CD4-positive, CD25-positive, alpha-beta regulatory T cell (primary cell): ENCODE results near the gene CILP2. TPM values are rescaled to one million over a fixed set of nuclear protein-coding genes. Genes with fewer than 3 reads are reported as not detected.

Experiments used
- ATAC-seq, 2 donors: fragments of 150-1000 bp; cut with Tn5 transposase; one replicate each; pipeline ENCODE4 v1.10.0; 2021; ENCODE audit warnings: low read depth in 2 of 2, moderate number of reproducible peaks in 2 of 2, moderate library complexity in 1 of 2
- DNase-seq, 3 donors: peaks; one replicate each; pipeline versions ENCODE4 v3.0.0 to v3.0.0-alpha.2; 2012 to 2022; ENCODE audit warnings: mixed read lengths in 1 of 3
- H3K27ac ChIP-seq: one replicate; pipeline ENCODE4 v1.7.0; 2013; ENCODE audit warnings: mild to moderate bottlenecking, low read length; ENCODE audit not compliant: insufficient read depth, poor library complexity, severe bottlenecking
- H3K27me3 ChIP-seq: one replicate; pipeline ENCODE4 v1.7.0; 2013; ENCODE audit warnings: low read length; ENCODE audit not compliant: control insufficient read depth, insufficient read depth
- H3K36me3 ChIP-seq: one replicate; pipeline ENCODE4 v1.7.0; 2013; ENCODE audit warnings: mild to moderate bottlenecking, low read length, moderate library complexity; ENCODE audit not compliant: control insufficient read depth, insufficient read depth
- H3K4me1 ChIP-seq: 2 replicates; pipeline ENCODE4 v1.7.0; 2013; ENCODE audit warnings: mild to moderate bottlenecking, low read length; ENCODE audit not compliant: insufficient read depth, control insufficient read depth, poor library complexity, severe bottlenecking
- H3K4me3 ChIP-seq: one replicate; pipeline ENCODE4 v1.7.0; 2013; ENCODE audit warnings: low read depth, mild to moderate bottlenecking, low read length, moderate library complexity
- H3K9me3 ChIP-seq, 2 experiments: 1 replicate in 1 of 2; 2 replicates in 1 of 2; pipeline ENCODE4 v1.7.0; 2013; ENCODE audit warnings: low read length in 2 of 2, mild to moderate bottlenecking in 1 of 2, moderate library complexity in 1 of 2; ENCODE audit not compliant: control insufficient read depth in 2 of 2
- H3K27ac Mint-ChIP-seq, 3 donors: one replicate each; pipeline ENCODE4 v1.8.0; 2020 to 2022; ENCODE audit warnings: mild to moderate bottlenecking in 3 of 3, mixed read lengths in 3 of 3, moderate library complexity in 2 of 3
- H3K27me3 Mint-ChIP-seq: one replicate; pipeline ENCODE4 v1.8.0; 2022; ENCODE audit warnings: mild to moderate bottlenecking, mixed read lengths
- H3K36me3 Mint-ChIP-seq: one replicate; pipeline ENCODE4 v1.8.0; 2020; ENCODE audit warnings: mixed read lengths
- H3K4me1 Mint-ChIP-seq, 4 donors: one replicate each; pipeline ENCODE4 v1.8.0; 2020 to 2022; ENCODE audit warnings: mixed read lengths in 4 of 4, mild to moderate bottlenecking in 1 of 4
- H3K4me3 Mint-ChIP-seq, 4 donors: one replicate each; pipeline ENCODE4 v1.8.0; 2020 to 2022; ENCODE audit warnings: mild to moderate bottlenecking in 4 of 4, mixed read lengths in 4 of 4, moderate library complexity in 3 of 4
- H3K9me3 Mint-ChIP-seq, 7 donors: one replicate each; pipeline ENCODE4 v1.8.0; 2020 to 2022; ENCODE audit warnings: mixed read lengths in 7 of 7, mild to moderate bottlenecking in 3 of 7, moderate library complexity in 2 of 7
- polyA plus RNA-seq, 4 donors: library from polyadenylated mRNA; unstranded; fragments of 300-500 nt; fragmentation: Illumina TruSeq; gene quantifications; one replicate each; pipeline ENCODE4 v1.2.3, GENCODE V29; 2021
- total RNA-seq: library from RNA; stranded (reverse); gene quantifications from one replicate; pipeline ENCODE4 v1.2.3, GENCODE V29; 2022

Gene CILP2
- total and polyA plus RNA-seq, 5 donors from 2014 or later = 0.09 to 0.42 (median 0.31) TPM; not detected in 1

DNA sequence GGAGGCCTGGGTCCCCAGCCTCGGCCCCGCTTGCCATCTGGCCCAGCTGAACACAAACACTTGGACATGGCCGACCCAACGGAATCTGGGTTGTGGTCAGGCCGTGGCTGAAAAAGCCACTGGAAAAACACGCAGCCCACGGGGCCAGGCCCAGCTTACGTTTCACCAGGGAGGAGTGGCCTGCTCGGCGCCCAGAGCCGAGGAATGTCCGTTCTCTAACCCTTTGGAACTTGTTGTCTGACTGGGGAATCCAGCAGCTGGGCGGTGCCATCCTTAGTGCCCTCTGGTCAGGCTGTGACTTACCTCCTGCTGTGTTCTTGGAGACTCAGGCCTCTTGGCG, 13.8 kb downstream of the CILP2 start:
- Histone ChIP-seq H3K36me3 (no peaks in the 10 kb centered on the region), H3K27ac (no peak overlapping the region), H3K4me3 (no peak overlapping the region), H3K4me1 (peaks cover 6% of the 10 kb centered on the region), H3K9me3 (no peaks in the 10 kb centered on the region), H3K27me3 (no peaks in the 10 kb centered on the region)
- Mint-ChIP-seq H3K27me3 (no peaks in the 10 kb centered on the region), H3K4me3 (no peak overlapping the region), H3K9me3 (no peaks in the 10 kb centered on the region), H3K27ac (peak overlapping the region in 1 of 3 donors; percentile 5), H3K36me3 (no peaks in the 10 kb centered on the region), H3K4me1 (peaks cover 0 to 5% (median 0%) of the 10 kb centered on the region in 4 donors)
- no peak for ATAC-seq
- DNase-seq = no peak

GRCh38 chr19:19552798-19553197, 14.7 kb downstream of the CILP2 start:
- H3K36me3 Mint-ChIP-seq = no peaks in the 10 kb centered on the region
- no peaks in the 10 kb centered on the region for H3K27me3 ChIP-seq
- peak overlapping the region in 1 of 3 donors; percentile 9 for H3K27ac Mint-ChIP-seq
- H3K9me3 ChIP-seq = no peaks in the 10 kb centered on the region
- H3K36me3 ChIP-seq = no peaks in the 10 kb centered on the region
- H3K4me1 Mint-ChIP-seq = peaks cover 0 to 5% (median 0%) of the 10 kb centered on the region in 4 donors
- no peaks in the 10 kb centered on the region for H3K9me3 Mint-ChIP-seq
- peaks cover 6% of the 10 kb centered on the region for H3K27me3 Mint-ChIP-seq
- H3K4me1 ChIP-seq = peaks cover 6% of the 10 kb centered on the region
- DNase-seq (no peak), ATAC-seq (peak in 1 of 2 donors; percentile 33)
- no peak overlapping the region for H3K27ac ChIP-seq
- no peak overlapping the region for H3K4me3 ChIP-seq
- H3K4me3 Mint-ChIP-seq = no peak overlapping the region

DNA sequence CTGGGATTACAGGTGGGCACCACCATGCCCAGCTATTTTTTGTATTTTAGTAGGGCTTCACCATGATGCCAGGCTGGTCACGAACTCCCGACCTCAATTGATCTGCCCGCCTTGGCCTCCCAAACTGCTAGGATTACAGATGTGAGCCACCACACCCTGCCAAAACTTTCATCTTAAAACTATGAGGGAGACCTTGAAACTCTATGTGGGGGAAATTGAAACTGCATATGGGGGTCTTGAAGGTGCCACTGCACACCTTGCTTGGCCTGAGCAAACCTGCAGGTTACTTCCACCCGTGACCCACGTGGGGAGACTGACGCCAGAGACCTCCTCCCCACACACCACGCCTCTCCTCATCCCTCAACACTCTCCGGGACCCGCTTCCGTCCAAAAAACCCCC, 15.6 kb downstream of the CILP2 start:
- no peaks in the 10 kb centered on the region for H3K36me3 ChIP-seq
- H3K27me3 ChIP-seq = no peaks in the 10 kb centered on the region
- no peaks in the 10 kb centered on the region for H3K36me3 Mint-ChIP-seq
- peaks cover 0 to 10% (median under 1%) of the 10 kb centered on the region in 4 donors for H3K4me1 Mint-ChIP-seq
- H3K9me3 ChIP-seq = no peaks in the 10 kb centered on the region
- peaks cover 6% of the 10 kb centered on the region for H3K27me3 Mint-ChIP-seq
- ATAC-seq = no peak
- no peak overlapping the region for H3K27ac Mint-ChIP-seq
- H3K4me3 Mint-ChIP-seq = no peak overlapping the region
- H3K4me3 ChIP-seq = no peak overlapping the region
- peaks cover 6% of the 10 kb centered on the region for H3K4me1 ChIP-seq
- no peak for DNase-seq
- no peak overlapping the region for H3K27ac ChIP-seq
- no peaks in the 10 kb centered on the region for H3K9me3 Mint-ChIP-seq

GRCh38 chr19:19554074-19555023, 16.3 kb downstream of the CILP2 start:
- Mint-ChIP-seq H3K27ac (peak overlapping the region in 2 of 3 donors; percentile 63 to 75), H3K4me3 (no peak overlapping the region), H3K4me1 (peaks cover 0 to 16% (median 4%) of the 10 kb centered on the region in 4 donors), H3K36me3 (no peaks in the 10 kb centered on the region), H3K27me3 (peaks cover 6% of the 10 kb centered on the region), H3K9me3 (no peaks in the 10 kb centered on the region)
- no peaks in the 10 kb centered on the region for H3K9me3 ChIP-seq
- H3K4me1 ChIP-seq = peaks cover 6% of the 10 kb centered on the region
- H3K4me3 ChIP-seq = no peak overlapping the region
- H3K36me3 ChIP-seq = no peaks in the 10 kb centered on the region
- H3K27me3 ChIP-seq = no peaks in the 10 kb centered on the region
- peak; percentile 41 to 43 for ATAC-seq
- H3K27ac ChIP-seq = no peak overlapping the region
- DNase-seq = peak; percentile 26 to 60 (median 33)

DNA sequence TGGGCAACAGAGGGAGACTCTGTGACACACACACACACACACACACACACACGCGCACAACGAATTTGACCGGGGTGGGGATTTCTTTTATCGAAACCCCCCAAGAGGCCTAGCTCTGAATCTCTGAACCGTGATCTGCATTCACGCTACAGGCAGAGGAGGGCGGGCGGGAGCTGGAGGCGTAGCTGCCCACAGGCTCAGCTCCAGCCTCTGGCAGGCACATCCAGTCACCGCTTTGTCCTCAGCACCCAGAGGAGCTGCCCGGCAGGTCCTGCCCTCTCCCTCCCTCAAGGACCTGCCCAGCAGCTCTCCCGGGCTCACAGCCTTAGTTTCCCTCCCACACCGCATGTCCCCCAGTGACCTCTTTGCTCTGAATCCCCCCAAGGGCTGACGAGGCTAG, 20.0 kb downstream of the CILP2 start:
- no peak for DNase-seq
- Mint-ChIP-seq H3K9me3 (no peaks in the 10 kb centered on the region), H3K27ac (peak overlapping the region; percentile 39 to 76 (median 67)), H3K4me1 (peaks cover 0 to 35% (median 8%) of the 10 kb centered on the region in 4 donors), H3K27me3 (peaks cover 6% of the 10 kb centered on the region), H3K36me3 (peaks cover 4% of the 10 kb centered on the region), H3K4me3 (no peak overlapping the region)
- ATAC-seq = no peak
- H3K4me3 ChIP-seq = no peak overlapping the region
- H3K36me3 ChIP-seq = peaks cover 5% of the 10 kb centered on the region
- no peaks in the 10 kb centered on the region for H3K9me3 ChIP-seq
- no peak overlapping the region for H3K27ac ChIP-seq
- peaks cover 15% of the 10 kb centered on the region for H3K4me1 ChIP-seq
- H3K27me3 ChIP-seq = no peaks in the 10 kb centered on the region

GRCh38 chr19:19558636-19559035, 20.6 kb downstream of the CILP2 start:
- H3K4me3 Mint-ChIP-seq = no peak overlapping the region
- peaks cover 4% of the 10 kb centered on the region for H3K36me3 Mint-ChIP-seq
- Histone ChIP-seq H3K9me3 (no peaks in the 10 kb centered on the region), H3K4me3 (no peak overlapping the region), H3K27ac (no peak overlapping the region), H3K27me3 (no peaks in the 10 kb centered on the region), H3K36me3 (peaks cover 5% of the 10 kb centered on the region), H3K4me1 (peaks cover 18% of the 10 kb centered on the region)
- peaks cover 6% of the 10 kb centered on the region for H3K27me3 Mint-ChIP-seq
- H3K27ac Mint-ChIP-seq = peak overlapping the region; percentile 27 to 67 (median 39)
- H3K9me3 Mint-ChIP-seq = no peaks in the 10 kb centered on the region
- no peak for DNase-seq
- peaks cover 0 to 38% (median 8%) of the 10 kb centered on the region in 4 donors for H3K4me1 Mint-ChIP-seq
- ATAC-seq = no peak

DNA sequence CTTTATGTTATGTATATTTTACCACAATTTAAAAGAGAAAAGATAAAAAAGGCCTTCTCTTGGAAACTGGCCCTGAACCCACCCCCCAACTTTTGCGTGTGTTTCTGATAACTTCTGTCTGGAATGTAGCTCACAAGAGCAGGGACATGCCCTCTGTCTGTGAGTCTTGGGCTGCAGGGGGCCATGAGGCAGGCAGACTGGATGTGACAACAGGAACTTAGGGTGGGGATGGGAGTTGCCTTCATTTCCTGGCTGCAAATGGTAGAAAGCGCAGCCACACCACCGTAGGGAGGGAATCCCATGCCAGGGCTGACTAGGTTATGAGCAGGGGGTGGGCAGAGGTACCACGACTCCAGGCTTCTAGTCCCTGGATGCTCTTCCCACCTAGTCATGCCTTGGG, 21.9 kb downstream of the CILP2 start:
- no peaks in the 10 kb centered on the region for H3K27me3 ChIP-seq
- ATAC-seq = no peak
- no peaks in the 10 kb centered on the region for H3K9me3 ChIP-seq
- peak in 1 of 3 donors; percentile 73 for DNase-seq
- Mint-ChIP-seq H3K4me1 (peaks cover 0 to 36% (median 8%) of the 10 kb centered on the region in 4 donors), H3K9me3 (no peaks in the 10 kb centered on the region), H3K27ac (peak overlapping the region in 2 of 3 donors; percentile 18 to 62), H3K4me3 (peak overlapping the region in 3 of 4 donors; percentile 5 to 48 (median 41)), H3K36me3 (peaks cover 13% of the 10 kb centered on the region), H3K27me3 (peaks cover 6% of the 10 kb centered on the region)
- peaks cover 12% of the 10 kb centered on the region for H3K4me1 ChIP-seq
- peaks cover 12% of the 10 kb centered on the region for H3K36me3 ChIP-seq
- no peak overlapping the region for H3K27ac ChIP-seq
- H3K4me3 ChIP-seq = no peak overlapping the region
